Hepatic stellate cell (primary cell): ENCODE measurements around the gene LRRC72.
"Not testable (repeated sequence)": the region's sequence is repeated elsewhere in the genome, so short reads cannot be mapped to it uniquely, and the experiment has no call there.

Experiments used
- DNase-seq: peaks from one replicate; pipeline ENCODE4 v3.0.0; 2011; ENCODE audit warnings: low spot score

The LRRC72 gene

GRCh38 chr7:16526742-16527540 lies at the start of gene LRRC72:
LRRC72 (plus strand) TSS chr7:16526825; CDS start chr7:16526953, 128 bp downstream.
- no peak for DNase-seq

- no peak for DNase-seq
These were observed 47.5 kb upstream of the LRRC72 start for GRCh38 chr7:16479161-16479560.

DNA sequence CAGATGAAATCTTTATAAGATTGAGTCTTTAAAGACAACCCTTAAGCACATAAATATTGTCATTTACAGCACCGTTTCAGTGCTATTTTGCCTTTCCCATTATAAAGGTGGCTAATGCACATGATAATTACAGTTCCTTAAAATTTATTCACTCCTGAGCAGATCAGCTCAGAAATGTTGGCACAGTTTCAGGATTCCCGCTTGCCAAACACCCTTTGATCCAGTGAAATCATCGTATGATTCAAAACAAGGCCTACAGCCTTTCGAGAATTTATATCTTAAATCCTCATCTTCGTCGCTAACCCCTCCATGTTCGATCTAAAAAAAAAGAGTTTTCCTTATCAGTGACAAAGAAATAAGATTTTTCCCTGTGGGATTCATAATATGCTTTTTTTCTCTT lies 47.0 kb upstream of the LRRC72 start:
- DNase-seq: no peak

GRCh38 chr7:16484453-16485158 lies 42.0 kb upstream of the LRRC72 start:
- no peak for DNase-seq

GRCh38 chr7:16491148-16491547 lies 35.5 kb upstream of the LRRC72 start:
- DNase-seq: no peak

- no peak for DNase-seq
These were observed 34.0 kb upstream of the LRRC72 start for GRCh38 chr7:16492513-16493062.

DNA sequence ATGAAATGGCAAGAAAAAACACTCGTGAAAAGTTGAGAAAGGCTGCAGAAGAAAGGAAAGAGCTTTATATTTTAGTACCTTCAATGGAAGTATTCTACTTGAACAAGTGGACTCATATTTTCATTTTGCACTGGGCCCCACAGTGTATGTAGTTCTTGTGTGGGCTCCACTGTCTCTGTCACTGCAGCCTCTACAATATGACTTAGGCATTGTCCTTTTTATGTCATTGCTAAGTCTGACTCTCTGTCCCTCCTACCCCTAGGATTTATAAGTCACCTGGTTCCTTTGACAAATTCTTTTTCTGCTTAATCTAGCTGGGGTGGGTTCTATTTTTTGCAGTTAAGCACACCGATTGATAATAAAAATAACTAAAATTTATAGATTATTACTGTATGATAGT lies 33.4 kb upstream of the LRRC72 start:
- no peak for DNase-seq

DNA sequence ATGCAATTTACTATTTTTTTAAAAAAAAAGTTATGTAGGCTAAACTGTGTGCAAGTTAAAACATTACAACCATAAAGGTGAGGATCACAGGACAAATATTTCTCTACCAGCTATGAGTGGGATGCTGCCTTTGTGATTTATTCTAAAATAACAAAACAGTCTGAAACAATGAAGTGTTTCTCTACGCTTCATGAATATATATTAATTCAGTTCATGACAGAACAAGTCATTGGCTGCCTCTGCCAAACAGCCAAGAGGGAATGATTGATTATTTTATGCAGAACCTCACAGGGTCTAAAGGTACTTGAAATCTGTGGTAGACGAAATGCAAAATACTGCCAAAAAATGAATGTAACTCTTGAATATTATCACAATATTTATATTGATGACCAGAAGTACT lies 32.1 kb upstream of the LRRC72 start:
- DNase-seq: no peak

GRCh38 chr7:16494955-16495719 lies 31.5 kb upstream of the LRRC72 start:
- no peak for DNase-seq

GRCh38 chr7:16498122-16498521 lies 28.5 kb upstream of the LRRC72 start:
- no peak for DNase-seq

DNA sequence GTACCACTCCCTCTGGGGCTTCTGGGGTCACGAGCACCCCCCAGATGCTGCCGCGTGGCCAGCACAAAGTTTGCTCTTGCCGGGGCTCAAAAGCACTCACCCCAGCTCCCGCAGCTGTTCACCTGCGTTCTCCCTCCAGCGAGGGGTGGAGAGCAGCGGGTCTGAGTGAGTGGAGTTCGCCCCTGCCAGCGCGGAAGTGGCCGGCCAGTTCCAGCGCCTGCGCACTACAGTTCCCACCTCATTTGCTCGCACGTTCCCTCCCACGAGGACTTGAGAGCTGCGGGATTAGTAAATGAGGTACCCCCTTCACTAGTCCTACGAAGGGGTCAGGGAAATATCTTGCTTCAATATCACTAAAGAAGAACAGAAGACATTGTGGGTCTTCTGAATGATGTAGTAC lies 24.3 kb upstream of the LRRC72 start:
- DNase-seq: no peak

- peak; percentile 44 for DNase-seq
These were observed 22.6 kb upstream of the LRRC72 start for GRCh38 chr7:16504019-16504418.

- DNase-seq: not testable (repeated sequence)
These were observed 20.2 kb upstream of the LRRC72 start for GRCh38 chr7:16506422-16506821.

DNA sequence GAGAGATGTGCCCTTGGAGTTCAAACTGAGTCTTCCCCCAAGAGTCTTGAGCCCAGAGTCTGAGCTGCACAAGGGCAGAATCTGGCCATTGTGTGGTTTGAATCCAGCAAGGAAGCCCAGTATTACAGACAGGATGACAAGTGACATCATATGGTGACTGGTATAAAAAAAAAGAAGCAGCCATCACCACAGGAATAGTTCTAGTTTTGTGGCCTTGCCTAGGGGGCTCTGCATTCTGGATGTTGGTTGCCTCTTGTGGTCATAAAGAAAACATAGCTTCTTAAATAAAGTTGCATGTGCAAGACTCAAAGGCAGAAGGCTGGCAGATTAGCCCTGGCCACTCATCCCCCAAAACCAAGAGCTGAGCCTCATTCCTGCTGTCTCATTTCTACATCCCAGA lies 16.8 kb upstream of the LRRC72 start:
- DNase-seq: no peak

- no peak for DNase-seq
These were observed 15.3 kb upstream of the LRRC72 start for GRCh38 chr7:16511314-16511713.

GRCh38 chr7:16512097-16512496 lies 14.5 kb upstream of the LRRC72 start:
- no peak for DNase-seq

- DNase-seq: no peak
These were observed 12.4 kb upstream of the LRRC72 start for GRCh38 chr7:16514271-16514670.

DNA sequence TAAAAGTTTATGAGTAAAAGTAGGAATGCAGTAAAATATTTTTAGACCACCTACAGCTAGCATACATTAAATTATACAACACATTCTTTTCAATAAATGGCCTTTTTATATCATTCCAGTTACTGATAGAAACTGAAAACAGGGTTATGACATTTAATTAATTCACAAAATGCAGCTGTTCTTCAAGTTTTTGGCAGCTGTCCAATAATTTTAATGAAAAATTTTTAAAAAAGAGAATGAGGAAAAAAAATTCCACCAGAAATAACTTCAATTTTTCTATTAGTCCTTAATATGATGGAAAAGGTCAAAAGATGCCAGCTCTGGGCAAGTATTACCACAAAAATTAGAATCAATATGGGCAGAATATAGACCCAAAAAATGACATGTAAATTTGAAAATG lies 11.9 kb upstream of the LRRC72 start:
- DNase-seq: no peak

DNA sequence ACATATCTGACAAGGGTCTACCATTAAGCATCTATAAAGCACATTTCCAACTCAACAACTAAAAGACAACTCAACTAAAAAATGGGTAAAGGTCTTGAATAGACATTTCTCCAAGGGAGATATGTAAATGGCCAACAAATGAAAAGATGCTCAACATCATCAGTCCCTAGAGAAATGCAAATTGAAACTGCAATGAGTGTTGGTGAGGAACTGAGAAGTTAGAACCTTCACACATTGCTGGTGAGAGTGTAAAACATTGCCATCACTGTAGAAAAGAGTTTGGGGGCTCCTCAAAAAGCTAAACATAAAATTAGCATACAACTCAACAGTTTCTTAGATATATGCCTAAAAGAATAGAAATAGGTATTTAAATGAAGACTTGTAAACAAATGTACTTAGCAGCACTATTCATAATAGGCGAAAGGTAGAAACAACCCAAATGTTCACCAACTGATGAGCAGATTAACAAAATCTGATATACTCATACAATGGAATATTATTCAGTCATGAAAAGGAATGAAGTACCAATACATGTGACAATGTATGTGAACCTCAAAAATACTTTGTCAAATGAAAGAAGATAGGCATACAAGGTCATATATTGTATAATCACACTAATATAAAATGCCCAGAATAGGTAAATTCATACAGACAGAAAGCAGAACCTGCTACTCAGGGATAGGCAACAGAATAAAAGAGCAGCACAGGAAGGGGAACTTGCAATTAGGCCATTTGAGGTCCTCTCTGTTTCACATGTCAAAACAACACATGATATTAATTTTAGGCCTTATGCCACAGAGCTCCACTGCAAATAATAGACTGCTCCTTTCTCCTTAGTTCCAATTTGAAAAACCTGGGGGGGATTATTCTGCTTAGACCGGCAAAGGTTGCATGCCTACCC lies 10.6 kb upstream of the LRRC72 start:
- DNase-seq: no peak

DNA sequence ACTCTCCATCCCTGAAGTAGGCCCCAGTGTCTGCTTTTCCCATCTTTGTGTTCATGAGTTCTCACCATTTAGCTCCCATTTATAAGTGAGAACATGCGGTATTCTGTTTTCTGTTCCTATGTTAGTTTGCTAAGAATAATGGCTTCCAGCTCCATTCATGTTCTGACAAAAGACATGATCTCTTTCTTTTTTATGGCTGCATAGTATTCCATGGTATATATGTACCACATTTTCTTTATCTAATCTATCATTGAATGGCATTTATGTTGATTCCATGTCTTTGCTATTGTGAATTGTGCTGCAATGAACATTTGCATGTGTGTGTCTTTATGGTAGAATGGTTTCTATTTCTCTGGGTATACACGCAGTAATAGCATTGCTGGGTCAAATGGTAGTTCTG lies 6.6 kb upstream of the LRRC72 start:
- DNase-seq: not testable (repeated sequence)

GRCh38 chr7:16524332-16524731 lies 2.3 kb upstream of the LRRC72 start:
- no peak for DNase-seq
